HepG2 (cell line): ENCODE results near the gene ACTL6A. TPM values are rescaled to one million over a fixed set of nuclear protein-coding genes. Genes with fewer than 3 reads are reported as not detected.

Source experiments
- AGO2 ChIP-seq: fragments of 200-400 bp; formaldehyde crosslinking; optimal IDR thresholded peaks from 2 replicates; pipeline ENCODE3; 2017; ENCODE audit warnings: mild to moderate bottlenecking, low read depth, low read length, moderate library complexity
- CBX1 ChIP-seq: IDR thresholded peaks from one replicate; pipeline ENCODE4 v1.6.1; 2016; ENCODE audit warnings: antibody characterized with exemption, low read depth
- FIP1L1 ChIP-seq: fragments of 200-400 bp; formaldehyde crosslinking; IDR thresholded peaks from 2 replicates; pipeline ENCODE4 v1.6.1; 2018; ENCODE audit warnings: low read depth, mild to moderate bottlenecking, low read length, moderate library complexity, borderline replicate concordance; ENCODE audit not compliant: insufficient read depth
- GZF1 ChIP-seq: sonication (generic); formaldehyde crosslinking; IDR thresholded peaks from 2 replicates; pipeline ENCODE4 v1.5.1; 2020; ENCODE audit warnings: mild to moderate bottlenecking, missing genetic modification reagents
- HMGXB3 ChIP-seq: sonication (generic); formaldehyde crosslinking; IDR thresholded peaks from 2 replicates; pipeline ENCODE4 v1.4.0; 2020; ENCODE audit warnings: missing genetic modification reagents, borderline replicate concordance
- HOXA3 ChIP-seq: sonication (generic); formaldehyde crosslinking; IDR thresholded peaks from 2 replicates; pipeline ENCODE4 v1.5.0; 2020; ENCODE audit warnings: missing genetic modification reagents
- JDP2 ChIP-seq: sonication (generic); formaldehyde crosslinking; IDR thresholded peaks from 2 replicates; pipeline ENCODE4 v1.8.1; 2022; ENCODE audit warnings: missing genetic modification reagents, borderline replicate concordance
- LRRFIP1 ChIP-seq: sonication (generic); formaldehyde crosslinking; conservative IDR thresholded peaks from 2 replicates; pipeline ENCODE4 v1.4.0; 2020; ENCODE audit warnings: missing genetic modification reagents
- MAZ ChIP-seq, 2 experiments: sonication (generic) in 1 of 2; formaldehyde crosslinking in 1 of 2; IDR thresholded peaks; 2 replicates each; pipeline versions ENCODE4 v1.5.0 to v1.6.1; 2012 to 2020; ENCODE audit warnings: low read depth in 2 of 2, mild to moderate bottlenecking in 2 of 2, borderline replicate concordance in 1 of 2, improper control_type of control experiment in 1 of 2, low read length in 1 of 2, missing genetic modification reagents in 1 of 2, moderate library complexity in 1 of 2
- POLR2A ChIP-seq, 2 experiments: IDR thresholded peaks; 2 replicates each; pipeline ENCODE4 v1.6.1; 2011; ENCODE audit warnings: low read depth in 2 of 2, low read length in 2 of 2, mild to moderate bottlenecking in 1 of 2, moderate library complexity in 1 of 2; ENCODE audit not compliant: insufficient read depth in 1 of 2
- SNAPC5 ChIP-seq: sonication (generic); formaldehyde crosslinking; IDR thresholded peaks from 2 replicates; pipeline ENCODE4 v1.8.1; 2023; ENCODE audit warnings: mild to moderate bottlenecking, missing genetic modification reagents, borderline replicate concordance
- ZNF501 ChIP-seq: sonication (generic); formaldehyde crosslinking; IDR thresholded peaks from 2 replicates; pipeline ENCODE4 v1.5.1; 2020; ENCODE audit warnings: mild to moderate bottlenecking, moderate library complexity, missing genetic modification reagents
- polyA plus RNA-seq, 8 experiments: library from polyadenylated mRNA; depleted of rRNA in 3 of 8; stranded (reverse) in 7 of 8; unstranded in 1 of 8; fragments of >200 nt; fragmentation: Illumina TruSeq in 4 of 8; extraction: Trizol in 4 of 8; gene quantifications; 2 replicates each; pipeline versions ENCODE4 v1.2.1 to v1.2.3, GENCODE V29; 2011 to 2016; ENCODE audit warnings: low read depth in 4 of 8, missing spikeins in 1 of 8, mixed read lengths in 1 of 8; ENCODE audit not compliant: insufficient read depth in 1 of 8
- total RNA-seq, 5 experiments: library from RNA; depleted of rRNA; stranded (reverse); fragments of >200 nt; fragmentation: Illumina TruSeq; extraction: Trizol; gene quantifications; 2 replicates each; pipeline ENCODE4 v1.2.3, GENCODE V29; 2016; ENCODE audit warnings: low read depth in 1 of 5
- TF ChIP-seq, protein P1 (sequence below): IDR thresholded peaks from 2 replicates; pipeline ENCODE4 v1.6.1; 2018; ENCODE audit warnings: missing genetic modification reagents, mild to moderate bottlenecking, missing compliant biosample characterization
- TF ChIP-seq, protein P2 (sequence below): sonication (generic); formaldehyde crosslinking; IDR thresholded peaks from 2 replicates; pipeline ENCODE4 v1.5.0; 2020; ENCODE audit warnings: mild to moderate bottlenecking, missing genetic modification reagents
- TF ChIP-seq, protein P3 (sequence below): sonication (generic); formaldehyde crosslinking; IDR thresholded peaks from 2 replicates; pipeline ENCODE4 v1.4.0; 2020; ENCODE audit warnings: mild to moderate bottlenecking, missing genetic modification reagents

Gene ACTL6A
- total and polyA plus RNA-seq, 2 of the 13 experiments (the other 11 are each of a cell fraction or from before 2014, with no cell fraction given): 58.1 to 84.1 TPM

DNA sequence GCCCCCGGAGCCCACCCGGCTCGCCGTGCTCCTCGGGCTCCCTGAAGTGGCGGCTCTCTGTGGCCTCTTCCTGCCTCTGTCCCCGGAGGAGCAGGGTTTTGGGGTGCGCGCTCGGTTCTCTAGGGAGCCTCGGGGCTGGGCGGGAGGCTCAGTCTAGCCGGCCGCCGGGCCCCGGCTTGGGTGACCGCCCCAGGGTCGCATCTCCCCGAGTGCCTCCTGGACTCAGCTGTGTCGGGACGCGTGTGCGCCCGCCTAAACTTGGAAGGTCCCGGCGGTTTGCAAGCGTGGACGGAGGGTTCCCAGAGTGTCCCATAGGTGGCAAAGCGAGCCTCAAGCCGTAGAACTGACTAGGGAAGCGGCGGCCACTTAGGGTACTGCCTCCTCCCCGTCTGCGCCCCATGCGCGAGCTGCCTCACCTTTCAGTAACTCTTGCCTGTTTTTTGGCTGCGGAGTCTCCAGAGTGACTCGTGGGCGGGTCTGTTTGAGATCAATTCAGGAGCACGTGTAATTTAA lies 601 bp downstream of the ACTL6A start (continued):
- no peak for TF ChIP-seq SNAPC5 (CRISPR knock-in tag)
- 0 out of 2 replicates have a peak, but pooled peaks have one; percentile 30 for TF ChIP-seq GZF1 (CRISPR knock-in tag)
- TF ChIP-seq, protein P1, sequence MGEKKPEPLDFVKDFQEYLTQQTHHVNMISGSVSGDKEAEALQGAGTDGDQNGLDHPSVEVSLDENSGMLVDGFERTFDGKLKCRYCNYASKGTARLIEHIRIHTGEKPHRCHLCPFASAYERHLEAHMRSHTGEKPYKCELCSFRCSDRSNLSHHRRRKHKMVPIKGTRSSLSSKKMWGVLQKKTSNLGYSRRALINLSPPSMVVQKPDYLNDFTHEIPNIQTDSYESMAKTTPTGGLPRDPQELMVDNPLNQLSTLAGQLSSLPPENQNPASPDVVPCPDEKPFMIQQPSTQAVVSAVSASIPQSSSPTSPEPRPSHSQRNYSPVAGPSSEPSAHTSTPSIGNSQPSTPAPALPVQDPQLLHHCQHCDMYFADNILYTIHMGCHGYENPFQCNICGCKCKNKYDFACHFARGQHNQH: 0 out of 2 replicates have a peak, but pooled peaks have one; percentile 3
- no peak for TF ChIP-seq CBX1
- 0 out of 2 replicates have a peak, but pooled peaks have one; percentile 21 for TF ChIP-seq ZNF501 (CRISPR knock-in tag)
- TF ChIP-seq POLR2A (IDR thresholded peaks at IDR 0.05; ENCODE audit: insufficient read depth in 1 of 2, low read depth in 2 of 2, low read length in 2 of 2): peak in 1 of 2 experiments; percentile 26; a peak in 1 of 4 replicates
- TF ChIP-seq LRRFIP1 (CRISPR knock-in tag): no peak
- no peak for TF ChIP-seq HMGXB3 (CRISPR knock-in tag)
- peak; percentile 73 for TF ChIP-seq AGO2
- TF ChIP-seq, protein P2, sequence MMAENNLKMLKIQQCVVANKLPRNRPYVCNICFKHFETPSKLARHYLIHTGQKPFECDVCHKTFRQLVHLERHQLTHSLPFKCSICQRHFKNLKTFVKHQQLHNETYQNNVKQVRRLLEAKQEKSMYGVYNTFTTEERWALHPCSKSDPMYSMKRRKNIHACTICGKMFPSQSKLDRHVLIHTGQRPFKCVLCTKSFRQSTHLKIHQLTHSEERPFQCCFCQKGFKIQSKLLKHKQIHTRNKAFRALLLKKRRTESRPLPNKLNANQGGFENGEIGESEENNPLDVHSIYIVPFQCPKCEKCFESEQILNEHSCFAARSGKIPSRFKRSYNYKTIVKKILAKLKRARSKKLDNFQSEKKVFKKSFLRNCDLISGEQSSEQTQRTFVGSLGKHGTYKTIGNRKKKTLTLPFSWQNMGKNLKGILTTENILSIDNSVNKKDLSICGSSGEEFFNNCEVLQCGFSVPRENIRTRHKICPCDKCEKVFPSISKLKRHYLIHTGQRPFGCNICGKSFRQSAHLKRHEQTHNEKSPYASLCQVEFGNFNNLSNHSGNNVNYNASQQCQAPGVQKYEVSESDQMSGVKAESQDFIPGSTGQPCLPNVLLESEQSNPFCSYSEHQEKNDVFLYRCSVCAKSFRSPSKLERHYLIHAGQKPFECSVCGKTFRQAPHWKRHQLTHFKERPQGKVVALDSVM (CRISPR knock-in tag): no peak; the same call in 1 of the 2 replicates
- TF ChIP-seq MAZ (IDR thresholded peaks at IDR 0.05; ENCODE audit: borderline replicate concordance, low read depth, low read length): no peak
- TF ChIP-seq MAZ (CRISPR knock-in tag; IDR thresholded peaks at IDR 0.05; ENCODE audit: low read depth): no peak
- TF ChIP-seq HOXA3: no peak
- TF ChIP-seq JDP2 (CRISPR knock-in tag): no peak
- TF ChIP-seq FIP1L1: no peak
- TF ChIP-seq, protein P3, sequence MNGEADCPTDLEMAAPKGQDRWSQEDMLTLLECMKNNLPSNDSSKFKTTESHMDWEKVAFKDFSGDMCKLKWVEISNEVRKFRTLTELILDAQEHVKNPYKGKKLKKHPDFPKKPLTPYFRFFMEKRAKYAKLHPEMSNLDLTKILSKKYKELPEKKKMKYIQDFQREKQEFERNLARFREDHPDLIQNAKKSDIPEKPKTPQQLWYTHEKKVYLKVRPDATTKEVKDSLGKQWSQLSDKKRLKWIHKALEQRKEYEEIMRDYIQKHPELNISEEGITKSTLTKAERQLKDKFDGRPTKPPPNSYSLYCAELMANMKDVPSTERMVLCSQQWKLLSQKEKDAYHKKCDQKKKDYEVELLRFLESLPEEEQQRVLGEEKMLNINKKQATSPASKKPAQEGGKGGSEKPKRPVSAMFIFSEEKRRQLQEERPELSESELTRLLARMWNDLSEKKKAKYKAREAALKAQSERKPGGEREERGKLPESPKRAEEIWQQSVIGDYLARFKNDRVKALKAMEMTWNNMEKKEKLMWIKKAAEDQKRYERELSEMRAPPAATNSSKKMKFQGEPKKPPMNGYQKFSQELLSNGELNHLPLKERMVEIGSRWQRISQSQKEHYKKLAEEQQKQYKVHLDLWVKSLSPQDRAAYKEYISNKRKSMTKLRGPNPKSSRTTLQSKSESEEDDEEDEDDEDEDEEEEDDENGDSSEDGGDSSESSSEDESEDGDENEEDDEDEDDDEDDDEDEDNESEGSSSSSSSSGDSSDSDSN (CRISPR knock-in tag): peak; percentile 83
